Measurements from ENCODE around the gene CLEC6A.

- TF ChIP-seq POLR2A (IDR thresholded peaks at IDR 0.05; ENCODE audit: low read depth) (no peak), CTCF (IDR thresholded peaks at IDR 0.05) (no peak), POLR2AphosphoS5 (IDR thresholded peaks at IDR 0.05) (no peak), EP300 (IDR thresholded peaks at IDR 0.05) (no peak)
These were observed 3.7 kb upstream of the CLEC6A start for GRCh38 chr12:8452036-8452435.

All from esophagus muscularis mucosa (tissue), 4 donors.